Psoas muscle (tissue), 8 donors: ENCODE results near the gene ALAS1. TPM values are rescaled to one million over a fixed set of nuclear protein-coding genes. Genes with fewer than 3 reads are reported as not detected.

Experiments
- ATAC-seq, 4 donors: fragments of 200-7000 bp; cut with Tn5 transposase; one replicate each; pipeline ENCODE4 v1.9.1; 2020; ENCODE audit warnings: moderate library complexity in 3 of 4, mild to moderate bottlenecking in 2 of 4
- DNase-seq, 2 donors: peaks; one replicate each; pipeline ENCODE4 v3.0.0-alpha.2; 2020
- H3K27ac ChIP-seq: fragments of 200-600 bp; one replicate; pipeline ENCODE4 v1.8.0; 2022
- H3K27me3 ChIP-seq, 3 donors: fragments of 200-600 bp in 1 of 3; one replicate each; pipeline versions ENCODE4 v1.6.1 to v1.8.0; 2013 to 2022; ENCODE audit warnings: low read length in 2 of 3, mild to moderate bottlenecking in 2 of 3, moderate library complexity in 1 of 3; ENCODE audit not compliant: insufficient read depth in 3 of 3
- H3K36me3 ChIP-seq, 2 donors: fragments of 200-600 bp in 1 of 2; one replicate each; pipeline versions ENCODE4 v1.6.1 to v1.8.0; 2013 to 2022; ENCODE audit warnings: low read depth in 1 of 2, mild to moderate bottlenecking in 1 of 2, moderate library complexity in 1 of 2; ENCODE audit not compliant: insufficient read depth in 1 of 2
- H3K4me1 ChIP-seq: fragments of 200-600 bp; one replicate; pipeline ENCODE4 v1.8.0; 2022
- H3K4me3 ChIP-seq: fragments of 200-600 bp; one replicate; pipeline ENCODE4 v1.8.0; 2022; ENCODE audit warnings: mild to moderate bottlenecking
- H3K9me3 ChIP-seq: fragments of 200-600 bp; one replicate; pipeline ENCODE4 v1.8.0; 2022
- WGBS, 3 donors: extraction: QIAGEN DNeasy Blood & Tissue Kit; methylation state at CpG; one replicate each; pipeline versions ENCODE4 v1.1.6 to v1.1.7; 2013; 5-methylcytosine and 5-hydroxymethylcytosine counted together
- intact Hi-C, 2 donors: fragments of 100-400 bp; cut with DNase I; formaldehyde crosslinking; loops; one replicate each; pipeline versions ENCODE4 v1.11.0 to v1.14.2; 2022
- polyA plus RNA-seq, 3 donors: library from polyadenylated mRNA; stranded (reverse); fragments of 200-250 nt; gene quantifications; one replicate each; pipeline ENCODE4 v1.2.3, GENCODE V29; 2013
- total RNA-seq, 4 donors: library from RNA; stranded (reverse); fragmentation: NEBNext Ultra II Directional in 2 of 4; extraction: Animal tissue kit (Norgen Biotek cat#: 25700) in 2 of 4; gene quantifications; one replicate each; pipeline versions ENCODE4 v1.2.1 to v1.2.4, GENCODE V29; 2021 to 2023
- TF ChIP-seq, protein P1 (sequence below): fragments of 200-600 bp; IDR thresholded peaks from one replicate; pipeline ENCODE4 v1.8.0; 2022; ENCODE audit warnings: antibody characterized with exemption
- donor health status: healthy with polysubstance abuse.
- donor health status: DM: no; HTN: no; CAD: no; lungs with moderate emphysema.
- donor health status: Bipolar disorder and iron deficiency.
- donor health status: healthy.
- donor health status: DM: yes; HTN: yes; CAD: no.
- donor health status: DM: no; HTN: no; CAD: no.
- donor health status: DM: no; HTN: no; CAD: no.
- donor health status: DM: yes; HTN: yes; CAD: no.

ALAS1 gene
- total and polyA plus RNA-seq, 7 donors: 50.1 to 138 (median 75.2) TPM

DNA sequence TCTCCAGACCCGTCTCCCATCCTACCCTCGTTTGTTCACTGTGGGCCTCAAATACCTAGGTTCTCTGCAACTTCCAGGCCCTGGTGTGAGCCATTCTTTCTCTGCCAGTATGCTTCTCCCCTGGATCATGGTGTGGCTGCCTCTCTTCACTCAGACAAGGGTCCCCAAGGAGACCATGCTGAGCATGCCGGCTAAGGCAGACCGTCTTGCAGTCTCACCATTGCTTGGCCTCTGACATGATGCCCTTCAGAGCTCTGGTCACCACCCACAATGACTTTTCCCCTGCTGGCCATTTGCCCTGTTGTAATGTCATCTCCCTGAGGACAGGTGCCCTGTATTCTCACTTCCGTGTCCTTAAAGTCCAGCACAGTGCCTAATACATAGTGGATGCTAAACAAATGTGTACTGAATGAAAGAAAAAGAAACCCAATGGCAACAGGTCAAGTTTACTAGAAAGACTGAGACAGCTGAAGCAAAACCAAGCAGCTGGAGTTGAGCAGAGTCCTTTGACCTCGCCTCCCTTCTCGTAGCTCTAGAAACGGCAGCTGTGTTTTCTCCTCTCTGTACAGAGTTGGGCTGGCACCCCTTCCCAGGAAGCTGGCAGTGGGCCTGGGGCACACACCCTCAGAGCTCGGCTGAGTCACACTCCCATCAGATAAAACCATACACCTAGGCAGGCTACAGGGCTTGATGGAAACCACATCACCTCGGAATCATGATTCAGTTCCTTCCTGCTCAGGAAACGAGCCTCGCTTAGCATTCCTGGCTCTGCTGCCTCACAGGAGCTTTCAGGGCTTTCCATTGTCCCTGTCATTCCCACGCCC lies 18.8 kb downstream of the ALAS1 start:
- peak overlapping the region; percentile 66 for H3K27ac ChIP-seq
- H3K4me3 ChIP-seq: no peak overlapping the region
- H3K27me3 ChIP-seq: no peaks in the 10 kb centered on the region
- ATAC-seq: peak; percentile 81 to 88 (median 84)
- peak; percentile 74 to 90 for DNase-seq
- 16 to 19% (median 18%) methylated on average over 13 of the region's 13 CpGs for WGBS, 3 donors
- H3K9me3 ChIP-seq: no peaks in the 10 kb centered on the region
- peaks cover 0 to 42% of the 10 kb centered on the region in 2 donors for H3K36me3 ChIP-seq
- peaks cover 25% of the 10 kb centered on the region for H3K4me1 ChIP-seq
- intact Hi-C loops: loop anchor here in 1 of 2 donors (1.0 kb wide), 1 partner anchor 62 kb away; the partner anchor contains the start of gene POC1A
- TF ChIP-seq, protein P1, sequence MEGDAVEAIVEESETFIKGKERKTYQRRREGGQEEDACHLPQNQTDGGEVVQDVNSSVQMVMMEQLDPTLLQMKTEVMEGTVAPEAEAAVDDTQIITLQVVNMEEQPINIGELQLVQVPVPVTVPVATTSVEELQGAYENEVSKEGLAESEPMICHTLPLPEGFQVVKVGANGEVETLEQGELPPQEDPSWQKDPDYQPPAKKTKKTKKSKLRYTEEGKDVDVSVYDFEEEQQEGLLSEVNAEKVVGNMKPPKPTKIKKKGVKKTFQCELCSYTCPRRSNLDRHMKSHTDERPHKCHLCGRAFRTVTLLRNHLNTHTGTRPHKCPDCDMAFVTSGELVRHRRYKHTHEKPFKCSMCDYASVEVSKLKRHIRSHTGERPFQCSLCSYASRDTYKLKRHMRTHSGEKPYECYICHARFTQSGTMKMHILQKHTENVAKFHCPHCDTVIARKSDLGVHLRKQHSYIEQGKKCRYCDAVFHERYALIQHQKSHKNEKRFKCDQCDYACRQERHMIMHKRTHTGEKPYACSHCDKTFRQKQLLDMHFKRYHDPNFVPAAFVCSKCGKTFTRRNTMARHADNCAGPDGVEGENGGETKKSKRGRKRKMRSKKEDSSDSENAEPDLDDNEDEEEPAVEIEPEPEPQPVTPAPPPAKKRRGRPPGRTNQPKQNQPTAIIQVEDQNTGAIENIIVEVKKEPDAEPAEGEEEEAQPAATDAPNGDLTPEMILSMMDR: no peak

DNA sequence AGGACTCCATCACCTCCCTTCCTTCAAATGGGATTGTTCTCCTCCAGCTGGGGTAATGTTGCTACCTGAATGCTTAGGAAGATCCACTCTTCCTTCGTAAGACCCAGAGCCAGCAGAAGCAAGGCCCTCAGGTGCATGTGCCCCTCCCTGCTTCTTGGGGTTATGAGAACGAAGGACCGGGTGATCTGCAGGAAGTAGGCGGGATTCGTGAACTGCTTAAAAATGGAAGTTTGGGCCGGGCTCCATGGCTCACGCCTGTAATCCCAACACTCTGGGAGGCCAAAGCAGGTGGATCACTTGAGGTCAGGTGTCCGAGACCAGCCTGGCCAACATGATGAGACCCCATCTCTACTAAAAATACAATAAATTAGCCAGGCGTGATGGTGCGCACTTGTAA lies 19.4 kb downstream of the ALAS1 start:
- intact Hi-C loops: loop anchor here in 1 of 2 donors (1.0 kb wide), 1 partner anchor 63 kb away; the partner anchor contains the start of gene POC1A
- no peak for ATAC-seq
- H3K27ac ChIP-seq: peak overlapping the region; percentile 66
- peak overlapping the region; percentile 37 for H3K4me3 ChIP-seq
- no peaks in the 10 kb centered on the region for H3K9me3 ChIP-seq
- H3K4me1 ChIP-seq: peaks cover 25% of the 10 kb centered on the region
- peaks cover 0 to 36% of the 10 kb centered on the region in 2 donors for H3K36me3 ChIP-seq
- H3K27me3 ChIP-seq: no peaks in the 10 kb centered on the region
- WGBS, 3 donors: 57 to 63% (median 61%) methylated on average over 10 of the region's 10 CpGs
- TF ChIP-seq, protein P1: no peak
- no peak for DNase-seq

DNA sequence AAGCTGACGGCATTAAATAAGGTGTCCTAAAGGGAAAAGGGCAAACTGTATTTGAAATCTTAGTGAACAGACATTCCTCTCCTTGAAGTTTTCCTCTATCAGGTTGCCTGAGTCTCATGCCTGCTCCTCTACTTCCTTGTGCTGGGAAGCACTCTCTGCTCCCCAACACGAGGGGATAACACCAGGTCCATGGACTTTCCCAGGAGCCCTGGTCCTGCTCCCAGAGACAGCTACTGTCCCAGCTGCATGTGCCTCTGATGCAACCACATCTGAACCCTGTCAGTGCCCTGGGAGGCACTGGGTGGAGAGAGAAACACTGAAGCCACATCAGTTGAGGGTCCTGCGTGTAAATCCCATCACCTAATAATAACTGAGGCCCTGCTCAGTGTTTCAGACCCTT lies 20.1 kb downstream of the ALAS1 start:
- no peaks in the 10 kb centered on the region for H3K27me3 ChIP-seq
- TF ChIP-seq, protein P1: no peak
- H3K9me3 ChIP-seq: no peaks in the 10 kb centered on the region
- ATAC-seq (no peak), DNase-seq (no peak)
- peaks cover 0 to 30% of the 10 kb centered on the region in 2 donors for H3K36me3 ChIP-seq
- H3K4me3 ChIP-seq: peak overlapping the region; percentile 37
- peaks cover 25% of the 10 kb centered on the region for H3K4me1 ChIP-seq
- intact Hi-C loops: no loop called here
- 64 to 77% (median 70%) methylated on average over 3 of the region's 3 CpGs for WGBS, 3 donors
- H3K27ac ChIP-seq: peak overlapping the region; percentile 66

DNA sequence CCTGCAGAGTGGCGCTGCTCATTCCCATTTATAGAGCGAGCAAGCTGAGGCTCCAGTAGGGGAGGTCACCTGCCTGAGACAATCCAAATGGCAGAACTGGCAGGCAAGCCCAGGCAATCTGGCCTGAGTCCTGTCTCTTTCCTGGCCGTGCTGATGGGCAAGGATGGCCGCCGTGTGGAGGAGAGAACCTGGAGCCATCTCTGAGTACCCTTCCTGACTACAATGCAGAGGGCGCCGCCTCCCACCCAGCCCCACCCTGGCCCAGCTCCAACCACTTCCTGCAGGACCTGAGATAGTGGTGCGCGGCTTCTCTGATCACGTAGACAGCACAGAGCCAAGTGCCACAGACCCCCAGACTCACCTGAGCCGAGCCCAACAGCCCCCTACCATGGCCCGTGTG lies 20.5 kb downstream of the ALAS1 start:
- ATAC-seq: no peak

More for the DNA sequence above, 20.5 kb downstream of the ALAS1 start:
- Histone ChIP-seq H3K9me3 (no peaks in the 10 kb centered on the region), H3K36me3 (peaks cover 0 to 25% of the 10 kb centered on the region in 2 donors), H3K27me3 (no peaks in the 10 kb centered on the region), H3K4me1 (peaks cover 25% of the 10 kb centered on the region), H3K4me3 (peak overlapping the region; percentile 37), H3K27ac (peak overlapping the region; percentile 66)
- intact Hi-C loops: no loop called here
- TF ChIP-seq, protein P1: no peak
- DNase-seq: peak in 1 of 2 donors; percentile 39
- 70 to 76% (median 73%) methylated on average over 12 of the region's 12 CpGs for whole genome bisulfite sequencing, 3 donors
